Loucy (cell line): ENCODE data around the gene SPINT4.

ENCODE experiments used
- CTCF ChIP-seq: fragments of 200-600 bp; sonication (generic); conservative IDR thresholded peaks from 2 replicates; pipeline ENCODE4 v1.5.1; 2014; ENCODE audit warnings: mild to moderate bottlenecking, antibody characterized with exemption, low read length
- EZH2phosphoT487 ChIP-seq: fragments of 200-600 bp; IDR thresholded peaks from 2 replicates; pipeline ENCODE4 v1.6.1; 2018; ENCODE audit warnings: antibody characterized with exemption, mild to moderate bottlenecking, moderate library complexity, borderline replicate concordance

- TF ChIP-seq CTCF (no peak), EZH2phosphoT487 (no peak)
Measured at GRCh38 chr20:45722047-45722446, at the start of gene SPINT4.
